ENCODE measurements around the gene CLIC2.

DNA sequence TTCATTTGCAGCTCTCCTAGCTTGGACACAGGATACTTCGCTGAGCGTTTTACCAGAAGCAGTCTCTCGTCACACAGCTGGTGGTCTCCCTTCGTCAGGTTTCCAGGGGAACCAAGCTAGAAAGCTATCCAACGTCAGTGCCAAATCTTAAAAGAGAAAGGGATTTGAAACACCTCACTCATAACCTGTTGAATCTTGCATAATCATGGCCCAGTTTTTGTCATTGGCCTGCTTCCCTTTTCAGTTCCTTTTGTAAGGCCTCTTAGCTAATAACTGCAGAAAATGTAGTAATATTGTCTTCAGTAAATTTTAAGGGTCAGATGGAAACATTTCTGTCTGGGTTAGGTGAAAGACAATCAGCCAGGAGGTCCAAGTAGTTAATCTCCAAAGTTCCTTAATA, 92.1 kb downstream of the CLIC2 start:
- TF ChIP-seq, protein P1, sequence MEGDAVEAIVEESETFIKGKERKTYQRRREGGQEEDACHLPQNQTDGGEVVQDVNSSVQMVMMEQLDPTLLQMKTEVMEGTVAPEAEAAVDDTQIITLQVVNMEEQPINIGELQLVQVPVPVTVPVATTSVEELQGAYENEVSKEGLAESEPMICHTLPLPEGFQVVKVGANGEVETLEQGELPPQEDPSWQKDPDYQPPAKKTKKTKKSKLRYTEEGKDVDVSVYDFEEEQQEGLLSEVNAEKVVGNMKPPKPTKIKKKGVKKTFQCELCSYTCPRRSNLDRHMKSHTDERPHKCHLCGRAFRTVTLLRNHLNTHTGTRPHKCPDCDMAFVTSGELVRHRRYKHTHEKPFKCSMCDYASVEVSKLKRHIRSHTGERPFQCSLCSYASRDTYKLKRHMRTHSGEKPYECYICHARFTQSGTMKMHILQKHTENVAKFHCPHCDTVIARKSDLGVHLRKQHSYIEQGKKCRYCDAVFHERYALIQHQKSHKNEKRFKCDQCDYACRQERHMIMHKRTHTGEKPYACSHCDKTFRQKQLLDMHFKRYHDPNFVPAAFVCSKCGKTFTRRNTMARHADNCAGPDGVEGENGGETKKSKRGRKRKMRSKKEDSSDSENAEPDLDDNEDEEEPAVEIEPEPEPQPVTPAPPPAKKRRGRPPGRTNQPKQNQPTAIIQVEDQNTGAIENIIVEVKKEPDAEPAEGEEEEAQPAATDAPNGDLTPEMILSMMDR (IDR thresholded peaks at IDR 0.05) = no peak
- no peak for TF ChIP-seq EZH2 (IDR thresholded peaks at IDR 0.05)

All from neural progenitor cell (in vitro differentiated cells).